ENCODE results near the gene SPSB4. TPM values are rescaled to one million over a fixed set of nuclear protein-coding genes. Genes with fewer than 3 reads are reported as not detected.

SPSB4 gene
- total RNA-seq, 1 experiment from 2014 or later, result 0.05 TPM

DNA sequence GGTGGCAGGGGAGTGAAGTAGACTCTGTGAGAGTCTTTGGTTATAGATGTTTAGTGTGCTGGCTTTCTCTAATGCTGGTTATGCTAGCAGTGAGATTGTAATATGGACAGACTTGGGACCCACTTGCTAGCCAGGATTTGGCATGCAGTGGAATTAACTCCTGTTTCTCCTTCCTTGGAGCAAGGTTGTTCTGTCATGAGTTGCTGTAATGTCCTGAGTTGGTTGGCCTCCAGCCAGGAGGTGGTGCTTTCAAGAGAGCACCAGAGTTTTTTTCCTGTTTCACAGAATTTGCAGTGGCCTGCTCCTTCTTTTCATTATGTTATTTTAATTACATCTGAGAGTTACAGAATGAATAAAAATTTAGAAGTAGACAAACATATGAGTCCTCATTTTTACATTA is 92.4 kb downstream of the SPSB4 start:
- H3K9me3 ChIP-seq (replicated peaks), result no peaks in the 10 kb centered on the region; the same call in 1 of the 2 replicates
- no peaks in the 10 kb centered on the region for H3K36me3 ChIP-seq
- H3K4me1 ChIP-seq (replicated peaks), result no peaks in the 10 kb centered on the region
- H3K4me3 ChIP-seq, result no peak overlapping the region
- no peak overlapping the region for H3K27ac ChIP-seq
- no peaks in the 10 kb centered on the region for H3K27me3 ChIP-seq (replicated peaks)
- no peak for DNase-seq (ENCODE audit: low read depth in 1 of 2, low spot score in 2 of 2)

DNA sequence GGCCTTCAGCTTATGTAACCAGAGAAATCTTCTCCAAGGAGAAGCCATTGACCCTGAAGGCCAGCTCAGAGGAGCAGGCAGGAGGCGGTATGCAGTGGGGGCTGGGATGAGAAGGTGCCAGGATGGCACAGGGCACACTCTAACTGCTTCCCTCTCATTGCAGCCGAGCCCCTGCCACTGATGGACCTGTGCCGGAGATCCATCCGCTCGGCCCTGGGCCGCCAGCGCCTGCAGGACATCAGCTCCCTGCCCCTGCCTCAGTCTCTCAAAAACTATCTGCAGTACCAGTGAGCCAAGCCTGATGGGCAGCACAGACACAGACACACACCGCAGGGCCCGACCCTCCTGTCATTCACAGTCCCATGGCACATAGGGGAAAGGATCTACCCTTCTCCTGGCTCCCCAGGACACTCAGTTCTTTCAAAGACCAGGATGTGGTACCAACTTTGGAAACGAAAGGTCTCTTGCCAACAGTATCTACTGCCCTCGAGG is 95.9 kb downstream of the SPSB4 start:
- Histone ChIP-seq H3K36me3 (no peaks in the 10 kb centered on the region), H3K27me3 (replicated peaks) (no peaks in the 10 kb centered on the region), H3K27ac (no peak overlapping the region), H3K4me3 (no peak overlapping the region), H3K9me3 (replicated peaks) (no peaks in the 10 kb centered on the region; the same call in 1 of the 2 replicates), H3K4me1 (replicated peaks) (no peaks in the 10 kb centered on the region)
- DNase-seq (ENCODE audit: low read depth in 1 of 2, low spot score in 2 of 2), result no peak

DNA sequence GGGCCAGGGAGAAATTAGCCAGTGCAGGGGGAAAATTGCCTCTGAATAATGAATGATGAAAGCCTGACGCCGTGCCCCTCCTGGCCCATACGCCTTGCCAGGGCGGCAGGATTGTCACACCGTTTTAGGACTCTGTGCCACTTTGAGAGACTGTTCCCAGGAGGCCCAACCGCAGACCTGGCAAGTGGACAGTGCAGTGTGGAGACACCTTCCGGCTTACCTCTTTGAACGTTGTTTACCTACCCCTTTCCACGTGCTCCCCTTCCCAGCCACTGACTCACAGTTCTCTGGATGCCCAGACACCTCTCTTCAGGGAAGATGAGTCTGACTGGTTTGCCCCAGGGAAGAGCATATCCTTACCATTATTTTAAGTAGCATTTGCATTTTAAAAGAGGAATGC is 96.5 kb downstream of the SPSB4 start:
- Histone ChIP-seq H3K9me3 (replicated peaks) (no peaks in the 10 kb centered on the region; the same call in 1 of the 2 replicates), H3K36me3 (no peaks in the 10 kb centered on the region), H3K4me1 (replicated peaks) (no peaks in the 10 kb centered on the region), H3K4me3 (no peak overlapping the region), H3K27me3 (replicated peaks) (no peaks in the 10 kb centered on the region), H3K27ac (no peak overlapping the region)
- no peak for DNase-seq (ENCODE audit: low read depth in 1 of 2, low spot score in 2 of 2)

DNA sequence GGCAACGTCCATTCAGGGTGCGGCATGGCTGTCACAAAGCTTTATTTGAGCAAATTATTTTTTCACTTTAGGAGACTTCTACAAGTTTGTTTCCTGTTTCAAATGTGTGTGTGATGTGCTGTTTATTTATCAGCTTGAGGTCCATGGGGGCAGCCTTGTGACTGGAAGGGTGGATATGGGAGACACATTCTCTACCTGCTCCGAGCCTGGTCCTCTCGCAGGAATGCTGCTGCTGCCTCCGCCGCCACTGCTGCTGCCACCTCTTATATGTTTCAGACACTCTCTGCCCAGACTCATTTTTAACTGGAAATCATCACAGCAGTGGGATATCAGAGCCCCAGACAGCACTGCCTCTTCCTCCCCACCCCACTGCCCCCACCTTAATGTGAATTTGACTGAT is 97.0 kb downstream of the SPSB4 start:
- H3K9me3 ChIP-seq (replicated peaks), result no peaks in the 10 kb centered on the region; the same call in 1 of the 2 replicates
- H3K4me1 ChIP-seq (replicated peaks), result no peaks in the 10 kb centered on the region
- no peaks in the 10 kb centered on the region for H3K27me3 ChIP-seq (replicated peaks)
- H3K4me3 ChIP-seq, result no peak overlapping the region
- DNase-seq (ENCODE audit: low read depth in 1 of 2, low spot score in 2 of 2), result no peak
- no peak overlapping the region for H3K27ac ChIP-seq
- H3K36me3 ChIP-seq, result no peaks in the 10 kb centered on the region

DNA sequence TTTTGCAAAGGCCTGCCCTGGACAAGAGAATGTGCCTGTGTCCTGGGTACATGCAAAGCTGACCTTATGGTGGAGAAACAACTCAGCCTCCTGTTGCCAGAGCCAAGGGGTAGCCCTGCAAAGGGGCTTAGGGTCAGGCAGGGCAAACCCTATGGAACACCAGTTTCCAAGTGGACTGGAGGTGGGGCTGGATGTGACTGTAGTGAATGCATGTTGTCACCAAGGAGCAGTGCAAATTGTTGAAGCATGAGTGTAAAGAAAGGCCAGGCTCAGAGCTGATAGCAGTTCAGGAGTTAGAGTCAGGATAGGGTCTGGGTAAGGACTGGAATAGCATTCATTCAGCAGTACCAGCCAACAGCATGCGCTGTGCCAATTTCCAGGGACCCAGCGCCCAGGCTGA is 97.6 kb downstream of the SPSB4 start:
- H3K36me3 ChIP-seq, result no peaks in the 10 kb centered on the region
- no peak overlapping the region for H3K27ac ChIP-seq
- DNase-seq (ENCODE audit: low read depth in 1 of 2, low spot score in 2 of 2), result no peak
- no peaks in the 10 kb centered on the region; the same call in 1 of the 2 replicates for H3K9me3 ChIP-seq (replicated peaks)
- H3K4me1 ChIP-seq (replicated peaks), result no peaks in the 10 kb centered on the region
- H3K4me3 ChIP-seq, result no peak overlapping the region
- H3K27me3 ChIP-seq (replicated peaks), result no peaks in the 10 kb centered on the region

DNA sequence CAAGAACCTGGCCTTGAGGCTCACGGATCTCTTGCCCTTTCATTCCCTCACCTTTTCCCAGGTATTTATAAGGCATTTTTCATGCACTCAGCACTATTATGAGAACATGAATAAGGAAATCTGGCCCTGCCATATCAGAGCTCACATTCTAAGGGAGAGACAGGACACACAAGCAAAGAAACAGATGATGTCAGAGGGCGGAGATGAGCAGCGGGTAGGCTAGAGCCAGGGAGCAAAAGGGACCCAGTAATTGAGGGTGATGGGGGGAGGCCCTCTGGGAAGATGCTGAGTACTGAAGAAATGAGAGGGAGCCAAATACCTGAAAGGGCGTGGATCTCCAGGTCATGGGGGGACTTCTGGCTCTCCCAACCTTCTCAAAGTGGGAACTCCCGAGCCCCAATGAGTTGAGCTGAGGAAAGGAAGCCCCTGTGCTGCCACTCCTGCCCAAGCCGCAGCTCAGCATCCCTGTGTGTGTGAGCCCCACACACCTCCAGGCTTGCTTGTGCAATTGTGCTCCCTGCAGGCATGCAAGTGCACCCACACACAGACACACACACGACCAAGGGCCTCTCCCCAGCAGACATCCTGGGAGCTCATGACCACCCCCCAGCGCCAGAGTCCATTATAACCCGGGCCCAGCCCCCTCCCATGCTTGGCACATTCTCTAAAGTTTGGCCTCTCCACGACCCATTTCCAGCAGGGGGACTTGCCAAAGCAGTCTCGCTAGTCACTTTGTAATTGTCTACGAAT is 99.1 kb downstream of the SPSB4 start:
- H3K4me1 ChIP-seq (replicated peaks), result no peaks in the 10 kb centered on the region
- DNase-seq (ENCODE audit: low read depth in 1 of 2, low spot score in 2 of 2), result no peak
- H3K36me3 ChIP-seq, result no peaks in the 10 kb centered on the region
- no peak overlapping the region for H3K4me3 ChIP-seq
- no peaks in the 10 kb centered on the region for H3K9me3 ChIP-seq (replicated peaks)
- H3K27me3 ChIP-seq (replicated peaks), result no peaks in the 10 kb centered on the region
- no peak overlapping the region for H3K27ac ChIP-seq

DNA sequence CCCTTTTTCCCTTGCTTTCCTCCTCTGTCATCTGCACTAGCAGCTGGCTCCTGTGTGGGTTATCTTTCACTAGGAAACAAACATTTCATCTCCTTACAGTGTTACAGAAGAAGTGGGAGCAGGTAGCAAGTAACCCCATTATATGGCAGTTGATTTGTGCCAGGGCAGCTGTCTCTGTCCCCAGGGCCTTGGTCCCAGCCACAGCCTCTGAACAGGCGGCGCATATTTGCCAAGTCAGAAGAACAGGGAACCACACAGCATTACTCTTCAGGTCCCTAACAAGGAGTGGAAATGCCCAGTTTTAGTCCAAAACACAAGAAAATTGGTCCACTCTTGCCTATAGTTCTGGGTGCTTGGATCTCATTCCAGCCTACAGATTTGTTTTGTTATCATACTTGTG is 99.8 kb downstream of the SPSB4 start:
- H3K4me3 ChIP-seq, result no peak overlapping the region
- H3K9me3 ChIP-seq (replicated peaks), result no peaks in the 10 kb centered on the region
- DNase-seq (ENCODE audit: low read depth in 1 of 2, low spot score in 2 of 2), result no peak
- no peaks in the 10 kb centered on the region for H3K36me3 ChIP-seq
- no peaks in the 10 kb centered on the region for H3K27me3 ChIP-seq (replicated peaks)
- H3K27ac ChIP-seq, result no peak overlapping the region
- no peaks in the 10 kb centered on the region for H3K4me1 ChIP-seq (replicated peaks)

DNA sequence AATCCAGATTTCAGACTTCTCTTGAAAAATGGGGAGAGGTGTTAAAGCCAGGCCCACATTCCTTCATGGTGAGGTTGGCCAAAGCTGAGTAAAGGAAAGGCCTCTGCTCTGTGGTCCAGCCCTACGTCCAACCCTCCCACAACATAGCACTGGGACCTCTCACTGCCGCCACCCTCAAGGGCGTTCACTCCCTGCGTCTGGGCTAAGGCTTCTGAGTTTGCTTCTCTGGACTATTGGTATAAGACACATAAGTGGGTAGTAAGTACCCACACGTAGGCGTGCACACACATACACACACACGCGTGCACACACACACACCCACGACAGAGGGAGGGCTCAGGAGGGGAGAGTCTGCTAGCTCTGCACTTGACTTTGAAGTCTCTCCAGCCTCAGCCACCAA is 100.3 kb downstream of the SPSB4 start:
- no peaks in the 10 kb centered on the region for H3K9me3 ChIP-seq (replicated peaks)
- no peak overlapping the region for H3K4me3 ChIP-seq
- no peaks in the 10 kb centered on the region for H3K4me1 ChIP-seq (replicated peaks)
- DNase-seq (ENCODE audit: low read depth in 1 of 2, low spot score in 2 of 2), result no peak
- H3K27ac ChIP-seq, result no peak overlapping the region
- H3K36me3 ChIP-seq, result no peaks in the 10 kb centered on the region
- H3K27me3 ChIP-seq (replicated peaks), result no peaks in the 10 kb centered on the region

DNA sequence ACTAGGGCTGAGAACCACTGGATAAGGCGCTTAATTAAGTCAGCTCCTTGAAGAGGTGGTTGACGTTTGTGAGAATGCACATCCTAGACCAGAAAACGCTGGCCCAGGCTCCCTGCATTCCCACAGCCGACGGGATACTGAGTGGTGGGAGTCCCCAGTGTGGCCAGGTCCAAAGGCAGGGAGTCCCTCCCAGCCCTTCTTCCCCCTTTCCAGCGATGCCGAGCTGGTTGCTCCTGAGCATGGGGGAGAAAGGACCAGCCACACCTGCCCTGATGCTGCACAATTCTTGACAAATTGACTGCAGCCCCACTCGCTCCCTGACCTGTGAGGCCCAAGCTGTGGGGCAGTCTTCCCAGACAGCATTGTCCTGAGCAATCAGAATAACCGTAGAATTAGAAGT is 101.0 kb downstream of the SPSB4 start:
- H3K36me3 ChIP-seq, result no peaks in the 10 kb centered on the region
- no peaks in the 10 kb centered on the region for H3K27me3 ChIP-seq (replicated peaks)
- no peak overlapping the region for H3K27ac ChIP-seq
- H3K9me3 ChIP-seq (replicated peaks), result no peaks in the 10 kb centered on the region
- DNase-seq (ENCODE audit: low read depth in 1 of 2, low spot score in 2 of 2), result no peak
- no peaks in the 10 kb centered on the region for H3K4me1 ChIP-seq (replicated peaks)
- H3K4me3 ChIP-seq, result no peak overlapping the region

DNA sequence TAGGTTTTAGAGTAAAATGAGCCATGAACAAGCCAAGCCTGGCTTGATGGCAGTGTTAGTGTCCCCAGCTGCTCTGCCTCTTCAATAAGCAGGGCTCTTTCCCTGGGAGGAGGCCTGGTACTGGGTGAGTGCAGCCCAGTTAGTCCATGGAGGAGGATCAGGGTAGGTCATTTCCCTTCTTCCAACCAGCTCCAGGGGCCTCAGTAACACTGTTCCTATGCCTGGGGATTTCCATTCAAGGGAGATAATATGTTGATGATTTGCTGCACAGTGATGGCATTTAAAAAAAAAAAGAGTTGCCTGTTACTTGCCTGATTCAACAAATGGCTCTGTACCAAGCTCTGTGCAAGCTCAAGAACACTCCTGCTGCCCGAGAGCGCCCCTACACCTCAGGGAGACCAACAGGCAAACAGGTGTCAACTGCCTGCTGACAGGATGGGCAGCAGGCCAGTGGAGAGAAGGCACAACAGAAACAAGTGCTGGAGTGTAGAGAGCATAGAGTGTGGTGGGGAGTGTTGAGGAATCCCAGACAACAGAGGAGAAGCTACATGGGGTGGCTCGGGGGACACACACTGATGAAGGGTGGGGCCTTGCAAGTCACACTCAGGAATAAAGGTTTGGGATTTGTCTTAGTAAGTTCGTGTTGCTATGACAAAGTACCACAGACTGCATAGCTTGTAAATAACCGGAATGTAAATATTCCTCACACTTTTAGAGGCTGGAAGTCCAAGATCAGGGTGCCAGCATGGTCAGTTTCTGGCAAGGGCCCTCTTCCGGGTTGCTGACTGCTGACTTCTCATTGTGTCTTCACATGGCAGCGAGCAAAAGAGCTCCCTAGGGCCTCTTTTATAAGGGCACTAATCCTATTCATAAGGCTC is 101.9 kb downstream of the SPSB4 start:
- Histone ChIP-seq H3K9me3 (replicated peaks) (no peaks in the 10 kb centered on the region), H3K4me3 (no peak overlapping the region), H3K27ac (no peak overlapping the region), H3K36me3 (no peaks in the 10 kb centered on the region), H3K27me3 (replicated peaks) (no peaks in the 10 kb centered on the region), H3K4me1 (replicated peaks) (no peaks in the 10 kb centered on the region)
- no peak for DNase-seq (ENCODE audit: low read depth in 1 of 2, low spot score in 2 of 2)

DNA sequence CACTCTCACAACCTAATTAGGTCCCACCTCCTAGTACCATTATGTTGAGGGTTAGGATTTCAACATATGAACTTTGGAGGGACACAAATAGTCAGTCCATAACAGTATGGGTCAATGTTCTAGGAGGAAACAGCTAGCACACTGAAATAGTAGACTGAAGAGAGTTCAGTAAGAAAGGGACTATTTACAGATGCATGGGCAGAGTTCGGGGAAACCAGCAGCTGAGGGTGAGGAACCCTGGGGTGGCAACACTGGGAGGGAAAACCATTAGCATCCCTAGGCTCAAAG is 102.5 kb downstream of the SPSB4 start:
- Histone ChIP-seq H3K36me3 (no peaks in the 10 kb centered on the region), H3K4me3 (no peak overlapping the region), H3K4me1 (replicated peaks) (no peaks in the 10 kb centered on the region), H3K27me3 (replicated peaks) (no peaks in the 10 kb centered on the region), H3K9me3 (replicated peaks) (no peaks in the 10 kb centered on the region), H3K27ac (no peak overlapping the region)
- DNase-seq (ENCODE audit: low read depth in 1 of 2, low spot score in 2 of 2), result no peak

DNA sequence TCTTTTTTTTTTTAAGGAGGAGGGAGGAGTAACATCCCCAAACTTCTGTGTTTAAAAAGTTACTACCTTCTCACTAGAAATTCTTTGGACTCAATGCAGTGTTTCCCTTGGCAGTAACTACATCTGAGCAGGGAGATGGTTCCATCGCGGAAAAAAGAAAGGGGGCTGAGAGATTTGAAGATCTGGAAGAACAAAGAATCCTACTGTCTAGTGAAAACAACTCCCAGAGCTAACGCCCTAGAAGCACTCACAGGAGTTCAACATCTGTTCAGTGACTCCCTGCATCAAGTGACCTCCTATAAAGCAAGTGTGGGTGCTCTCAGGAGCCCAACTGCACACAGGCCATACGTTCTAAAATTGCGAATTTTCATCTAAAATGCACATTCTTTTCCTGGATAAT is 113.7 kb downstream of the SPSB4 start:
- Histone ChIP-seq H3K4me3 (no peak overlapping the region), H3K27ac (no peak overlapping the region), H3K9me3 (replicated peaks) (no peaks in the 10 kb centered on the region), H3K4me1 (replicated peaks) (no peaks in the 10 kb centered on the region), H3K36me3 (no peaks in the 10 kb centered on the region), H3K27me3 (replicated peaks) (no peaks in the 10 kb centered on the region)
- DNase-seq (ENCODE audit: low read depth in 1 of 2, low spot score in 2 of 2), result no peak

DNA sequence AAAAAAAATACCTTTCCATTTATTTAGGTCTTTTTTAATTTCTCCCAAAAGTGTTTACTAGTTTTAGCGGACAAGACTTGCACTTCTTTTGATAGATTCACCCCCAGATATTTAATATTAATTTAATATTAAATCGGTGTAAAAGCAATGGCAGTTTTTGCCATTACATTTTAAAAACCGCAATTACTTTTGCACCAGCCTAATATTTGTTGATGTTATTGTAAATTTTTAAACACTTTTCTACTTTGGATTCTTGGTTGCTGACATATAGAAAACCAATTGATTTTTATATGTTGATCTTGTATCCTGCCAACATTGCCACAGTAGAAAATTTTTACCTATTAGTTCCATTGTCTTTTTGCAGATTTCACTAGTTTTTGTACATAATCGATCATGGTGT is 116.5 kb downstream of the SPSB4 start:
- no peaks in the 10 kb centered on the region for H3K4me1 ChIP-seq (replicated peaks)

DNA sequence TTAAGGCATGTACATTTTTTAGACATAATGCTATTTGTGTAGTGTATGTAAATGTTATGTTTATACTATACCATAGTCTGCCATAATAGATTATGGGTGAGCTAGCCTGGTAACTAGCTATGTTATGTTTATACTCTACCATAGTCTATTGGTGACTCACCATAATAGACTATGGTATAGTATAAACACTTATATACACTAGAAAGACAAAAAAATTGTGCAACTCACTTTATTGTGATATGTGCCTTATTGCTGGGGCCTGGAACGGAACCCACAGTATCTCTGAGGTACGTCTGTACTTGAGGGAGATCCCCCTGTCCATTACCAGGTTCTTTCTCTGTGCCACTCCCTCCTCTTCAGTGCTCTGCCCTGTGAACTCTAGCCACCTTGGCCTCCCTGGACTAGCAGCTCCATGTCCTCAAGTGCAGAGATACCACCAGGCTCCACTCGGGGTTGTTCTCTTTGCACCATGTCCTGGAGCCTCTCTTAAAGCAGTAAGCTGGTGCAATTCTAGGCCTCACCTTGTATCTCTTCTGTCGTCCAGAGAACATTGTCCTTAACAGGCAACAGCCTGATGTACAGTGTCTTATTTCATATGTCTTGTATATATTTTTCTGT is 119.6 kb downstream of the SPSB4 start:
- H3K36me3 ChIP-seq, result no peaks in the 10 kb centered on the region
- H3K27ac ChIP-seq, result no peak overlapping the region
- H3K27me3 ChIP-seq (replicated peaks), result no peaks in the 10 kb centered on the region
- H3K4me1 ChIP-seq (replicated peaks), result no peaks in the 10 kb centered on the region
- DNase-seq (ENCODE audit: low read depth in 1 of 2, low spot score in 2 of 2), result no peak
- no peaks in the 10 kb centered on the region for H3K9me3 ChIP-seq (replicated peaks)
- H3K4me3 ChIP-seq, result no peak overlapping the region

More for the DNA sequence above, 116.5 kb downstream of the SPSB4 start:
- Histone ChIP-seq H3K9me3 (replicated peaks) (no peaks in the 10 kb centered on the region), H3K4me3 (no peak overlapping the region), H3K36me3 (no peaks in the 10 kb centered on the region), H3K27ac (no peak overlapping the region), H3K27me3 (replicated peaks) (no peaks in the 10 kb centered on the region)
- DNase-seq (ENCODE audit: low read depth in 1 of 2, low spot score in 2 of 2), result no peak
